NB4 (cell line): Measurements from ENCODE around the gene ADPRM.

Experiments used
- DNase-seq: peaks from one replicate; pipeline ENCODE4 v3.0.0; 2010; ENCODE audit warnings: low read depth
- H3K4me3 ChIP-seq: one replicate; pipeline ENCODE4 v1.5.1; 2011; ENCODE audit warnings: mild to moderate bottlenecking, low read depth, low read length, moderate library complexity
- MAX ChIP-seq: IDR thresholded peaks from 2 replicates; pipeline ENCODE4 v1.6.1; 2011; ENCODE audit warnings: low read depth, low read length
- MYC ChIP-seq: IDR thresholded peaks from 2 replicates; pipeline ENCODE4 v1.6.1; 2011; ENCODE audit warnings: low read depth, low read length
- POLR2A ChIP-seq: IDR thresholded peaks from 2 replicates; pipeline ENCODE4 v1.6.1; 2011; ENCODE audit warnings: mild to moderate bottlenecking; ENCODE audit not compliant: insufficient read length; ENCODE audit errors: extremely low read depth
- TF ChIP-seq, protein P1 (sequence below): IDR thresholded peaks from one replicate; pipeline ENCODE4 v1.5.1; 2012; ENCODE audit warnings: low read depth, low read length

The ADPRM gene

GRCh38 chr17:10664571-10664970, 32.8 kb upstream of the ADPRM start:
- TF ChIP-seq MYC (no peak), POLR2A (no peak), MAX (no peak)
- TF ChIP-seq, protein P1, sequence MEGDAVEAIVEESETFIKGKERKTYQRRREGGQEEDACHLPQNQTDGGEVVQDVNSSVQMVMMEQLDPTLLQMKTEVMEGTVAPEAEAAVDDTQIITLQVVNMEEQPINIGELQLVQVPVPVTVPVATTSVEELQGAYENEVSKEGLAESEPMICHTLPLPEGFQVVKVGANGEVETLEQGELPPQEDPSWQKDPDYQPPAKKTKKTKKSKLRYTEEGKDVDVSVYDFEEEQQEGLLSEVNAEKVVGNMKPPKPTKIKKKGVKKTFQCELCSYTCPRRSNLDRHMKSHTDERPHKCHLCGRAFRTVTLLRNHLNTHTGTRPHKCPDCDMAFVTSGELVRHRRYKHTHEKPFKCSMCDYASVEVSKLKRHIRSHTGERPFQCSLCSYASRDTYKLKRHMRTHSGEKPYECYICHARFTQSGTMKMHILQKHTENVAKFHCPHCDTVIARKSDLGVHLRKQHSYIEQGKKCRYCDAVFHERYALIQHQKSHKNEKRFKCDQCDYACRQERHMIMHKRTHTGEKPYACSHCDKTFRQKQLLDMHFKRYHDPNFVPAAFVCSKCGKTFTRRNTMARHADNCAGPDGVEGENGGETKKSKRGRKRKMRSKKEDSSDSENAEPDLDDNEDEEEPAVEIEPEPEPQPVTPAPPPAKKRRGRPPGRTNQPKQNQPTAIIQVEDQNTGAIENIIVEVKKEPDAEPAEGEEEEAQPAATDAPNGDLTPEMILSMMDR = no peak

DNA sequence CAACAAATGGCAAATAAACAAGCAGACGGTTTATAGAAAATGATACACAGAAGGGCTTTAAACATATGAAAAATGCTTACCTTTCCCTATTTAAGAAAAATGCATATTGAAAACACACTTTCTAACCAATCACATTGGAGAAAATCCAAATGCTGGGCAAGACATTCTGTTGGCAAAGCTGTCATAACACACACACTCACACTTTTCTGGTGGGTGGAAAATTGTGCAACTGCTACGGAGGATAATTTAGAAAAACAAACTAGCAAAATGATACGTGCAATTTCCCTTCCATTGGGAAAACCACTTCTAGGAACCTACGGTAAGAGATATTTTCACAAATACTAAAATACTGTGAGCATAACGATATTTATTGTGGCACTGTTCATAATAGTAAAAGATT, 30.5 kb upstream of the ADPRM start:
- no peak for TF ChIP-seq POLR2A
- no peak for TF ChIP-seq MYC
- TF ChIP-seq, protein P1 = no peak
- TF ChIP-seq MAX = no peak
- DNase-seq = no peak
- no peak overlapping the region for H3K4me3 ChIP-seq

More at GRCh38 chr17:10664571-10664970, 32.8 kb upstream of the ADPRM start:
- no peak for DNase-seq
- H3K4me3 ChIP-seq = no peak overlapping the region

DNA sequence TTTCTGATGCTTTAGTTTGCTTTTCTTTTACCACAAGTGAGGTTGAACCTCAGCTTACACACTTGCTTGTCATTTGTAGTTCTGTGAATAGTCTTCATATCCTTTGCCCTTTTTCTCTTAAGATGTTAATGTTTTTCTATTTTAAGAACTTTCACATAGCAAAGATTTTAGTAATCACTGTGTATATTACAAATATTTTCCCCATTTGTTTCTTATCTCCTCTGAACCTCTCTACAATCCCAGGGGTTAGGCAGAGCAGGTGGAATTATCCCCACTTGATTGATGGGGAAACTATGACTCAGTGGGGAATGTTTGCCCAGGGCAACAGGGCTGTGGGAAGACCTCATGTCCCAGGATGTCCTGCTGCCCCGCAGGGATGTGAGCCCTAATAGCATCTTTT, 28.6 kb upstream of the ADPRM start:
- no peak overlapping the region for H3K4me3 ChIP-seq
- DNase-seq = no peak
- TF ChIP-seq, protein P1 = no peak
- TF ChIP-seq MAX = no peak
- no peak for TF ChIP-seq POLR2A
- no peak for TF ChIP-seq MYC

- TF ChIP-seq MYC (no peak), POLR2A (no peak), MAX (no peak)
- TF ChIP-seq, protein P1 = no peak
- no peak overlapping the region for H3K4me3 ChIP-seq
- no peak for DNase-seq
Measured at GRCh38 chr17:10673312-10673711, 24.1 kb upstream of the ADPRM start.

DNA sequence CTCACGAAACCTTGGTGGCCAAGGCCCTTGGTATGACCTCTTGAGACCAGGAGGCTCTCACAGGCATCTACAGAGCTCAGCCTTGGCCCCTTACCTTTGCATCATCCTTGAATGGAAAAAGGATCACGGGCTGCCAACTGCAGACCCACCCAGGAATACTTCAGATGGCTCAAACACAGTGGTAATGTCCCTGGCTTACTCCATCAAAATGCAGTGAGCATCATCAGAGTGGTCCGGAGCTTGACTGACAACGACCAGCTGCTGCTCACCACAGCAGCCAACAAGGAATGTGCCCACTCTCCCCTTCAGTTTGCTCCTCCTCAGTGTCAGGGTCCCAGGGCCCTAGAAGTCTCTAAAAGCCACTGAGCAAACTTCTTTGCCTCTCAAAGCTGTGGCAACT, 22.7 kb upstream of the ADPRM start:
- no peak overlapping the region for H3K4me3 ChIP-seq
- no peak for DNase-seq
- TF ChIP-seq, protein P1 = no peak
- TF ChIP-seq MAX (no peak), MYC (no peak), POLR2A (no peak)

- TF ChIP-seq, protein P1 = no peak
- TF ChIP-seq MAX (no peak), MYC (no peak), POLR2A (no peak)
- DNase-seq = no peak
- H3K4me3 ChIP-seq = no peak overlapping the region
Measured at GRCh38 chr17:10681866-10682446, 15.4 kb upstream of the ADPRM start.
